Stimulated activated CD8-positive, alpha-beta memory T cell treated with anti-CD3 and anti-CD28 coated beads, Interleukin-4, amount 100 ng/mL, for 4 hours (primary cell): Measurements from ENCODE around the gene FADS1.

Source experiments
- DNase-seq, 2 donors: peaks; one replicate each; pipeline ENCODE4 v3.0.0-alpha.2; 2020; ENCODE audit warnings: low read depth in 2 of 2, low spot score in 1 of 2

FADS1 gene

DNA sequence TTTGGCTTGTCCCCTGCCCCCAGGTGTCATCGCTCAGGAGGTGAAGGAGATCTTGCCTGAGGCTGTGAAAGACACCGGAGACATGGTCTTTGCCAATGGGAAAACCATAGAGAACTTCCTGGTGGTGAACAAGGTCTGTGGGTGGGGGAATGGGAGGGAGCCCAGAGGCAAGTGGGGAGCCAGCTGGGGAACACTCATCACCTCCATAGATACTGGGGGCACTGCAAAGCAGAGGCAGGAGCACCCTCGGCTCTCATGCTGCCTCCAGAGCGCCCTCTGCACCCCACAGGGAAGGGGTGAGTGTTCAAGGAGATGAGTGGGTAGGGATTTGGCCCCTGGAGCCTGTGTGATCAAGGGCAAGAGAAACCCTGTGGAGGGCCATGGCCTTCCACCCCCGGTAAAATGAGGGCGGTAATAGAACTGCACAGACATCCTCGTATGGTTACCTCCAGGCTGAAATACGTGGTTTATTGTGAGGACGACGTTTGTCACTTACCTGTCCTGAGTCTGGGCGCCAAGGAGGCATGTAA, 38.4 kb downstream of the FADS1 start:
- no peak for DNase-seq

DNA sequence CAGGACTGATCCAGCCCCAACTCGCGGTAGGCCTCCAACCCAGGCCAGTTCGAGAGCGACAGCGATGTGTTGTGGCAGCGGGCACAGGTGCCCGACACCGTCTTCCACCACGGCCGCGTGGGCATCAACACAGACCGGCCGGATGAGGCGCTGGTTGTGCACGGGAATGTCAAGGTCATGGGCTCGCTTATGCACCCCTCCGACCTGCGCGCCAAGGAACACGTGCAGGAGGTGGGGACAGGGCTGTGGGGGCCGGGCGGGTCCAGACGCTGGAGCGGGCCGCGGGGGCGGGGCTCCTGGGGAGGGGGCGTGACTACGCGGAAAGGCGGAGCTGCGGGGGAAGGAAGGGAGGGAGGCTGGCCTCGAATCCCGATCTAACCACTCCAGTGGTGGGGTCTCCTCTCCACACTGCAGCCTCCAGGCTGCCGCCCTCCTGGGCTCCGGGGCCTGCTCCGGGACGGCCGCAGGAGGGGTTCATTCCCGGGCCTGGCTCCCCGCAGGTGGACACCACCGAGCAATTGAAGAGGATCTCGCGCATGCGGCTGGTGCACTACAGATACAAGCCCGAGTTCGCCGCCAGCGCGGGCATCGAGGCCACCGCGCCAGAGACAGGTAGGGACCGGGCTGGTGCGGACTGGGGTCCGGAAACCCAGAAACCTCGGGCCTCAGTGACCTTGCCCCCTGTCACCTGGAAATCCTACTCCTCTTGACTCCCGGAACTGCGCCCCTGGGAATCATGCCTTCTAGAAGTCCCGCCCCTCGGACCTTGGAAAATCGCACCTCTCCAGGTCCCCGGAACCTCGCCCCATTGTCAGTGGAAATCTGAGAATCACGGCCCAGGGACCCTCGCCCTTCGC, 39.3 kb downstream of the FADS1 start:
- peak in 1 of 2 donors; percentile 36 for DNase-seq

DNA sequence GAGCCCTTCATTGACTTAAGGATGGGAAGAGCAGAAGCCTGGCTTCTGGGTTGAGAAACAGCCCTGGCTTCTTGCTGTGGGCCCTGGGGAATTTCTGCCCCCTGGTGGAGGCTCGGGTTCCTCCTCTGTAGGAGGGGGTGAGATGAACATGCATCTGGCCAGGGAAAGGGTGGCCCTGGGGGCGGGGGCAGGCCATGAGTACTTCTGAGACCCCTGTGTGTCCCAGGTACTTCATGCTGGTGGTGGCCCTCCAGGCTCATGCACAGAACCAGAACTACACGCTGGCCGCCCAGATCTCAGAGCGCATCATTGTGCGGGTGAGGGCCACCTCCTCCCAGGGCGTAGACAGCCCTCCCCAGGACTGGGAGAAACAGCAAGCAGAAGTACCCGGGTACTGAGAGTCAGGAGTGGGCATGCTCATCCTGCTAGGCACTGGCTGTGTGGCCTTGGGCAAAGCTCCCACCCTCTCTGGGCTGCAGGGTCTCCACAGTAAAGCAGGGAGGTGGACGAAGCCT, 40.2 kb downstream of the FADS1 start:
- DNase-seq: no peak

DNA sequence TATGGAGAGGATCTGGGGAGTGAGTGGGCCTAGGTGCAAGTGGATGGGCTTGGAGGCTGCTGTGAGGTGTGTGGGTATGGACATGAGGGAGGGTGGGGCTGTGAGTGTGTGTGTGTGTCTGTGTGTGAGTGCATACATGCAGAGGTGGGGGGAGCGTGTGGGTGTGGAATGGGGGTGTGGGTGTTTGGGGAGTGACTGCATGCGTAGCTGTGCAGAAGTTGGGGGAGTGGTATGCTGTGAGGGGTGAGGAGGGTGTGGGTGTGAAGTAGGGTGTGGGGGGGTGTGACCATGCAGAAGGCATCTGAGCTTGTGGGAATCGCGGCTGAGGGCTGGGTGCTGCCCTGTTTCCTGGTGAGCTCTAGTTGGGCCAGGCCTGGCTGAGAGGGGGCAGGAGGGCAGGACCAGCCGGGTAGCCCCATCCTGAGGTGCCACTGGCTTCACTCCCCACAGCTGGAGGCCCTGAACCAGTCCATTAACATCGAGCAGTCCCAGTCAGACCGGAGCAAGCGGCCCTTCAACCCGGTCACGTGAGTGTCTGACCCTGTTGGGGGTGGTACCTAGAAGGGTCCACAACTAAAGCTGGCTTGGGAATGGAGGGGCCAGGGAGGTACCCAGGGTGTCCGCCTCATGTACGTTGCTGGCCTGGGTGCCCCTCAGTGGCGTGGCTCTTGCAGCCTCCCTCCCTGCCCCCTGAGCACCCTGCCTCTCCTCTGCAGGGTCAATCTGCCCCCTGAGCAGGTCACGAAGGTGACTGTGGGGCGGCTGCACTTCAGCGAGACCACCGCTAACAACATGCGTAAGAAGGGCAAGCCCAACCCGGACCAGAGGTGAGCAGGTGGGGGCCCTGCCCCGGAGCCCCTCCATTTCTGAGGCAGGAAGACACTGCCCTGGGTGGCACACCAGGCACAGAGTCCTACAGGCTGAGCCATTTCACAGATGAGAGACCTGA, 40.9 kb downstream of the FADS1 start:
- no peak for DNase-seq

DNA sequence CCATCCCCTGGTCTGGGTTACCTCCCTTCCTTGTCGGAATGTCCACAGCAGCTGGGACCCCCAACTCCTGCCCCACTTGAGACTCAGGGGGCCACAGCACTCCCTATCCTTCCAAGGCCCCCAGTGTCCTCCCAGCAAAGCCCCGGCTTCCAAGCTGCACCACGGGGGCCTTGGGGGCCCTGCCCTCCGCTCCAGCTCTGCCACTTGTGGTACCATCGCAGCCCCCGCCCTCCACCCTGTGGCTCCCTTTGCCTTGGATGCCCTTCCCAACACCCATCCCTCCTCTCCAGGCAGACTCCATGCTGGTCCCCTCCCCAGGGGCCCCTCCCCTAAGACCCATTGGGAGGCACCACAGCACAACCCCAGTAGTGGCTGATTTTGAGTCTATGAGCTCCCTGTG, 41.7 kb downstream of the FADS1 start:
- DNase-seq: no peak

DNA sequence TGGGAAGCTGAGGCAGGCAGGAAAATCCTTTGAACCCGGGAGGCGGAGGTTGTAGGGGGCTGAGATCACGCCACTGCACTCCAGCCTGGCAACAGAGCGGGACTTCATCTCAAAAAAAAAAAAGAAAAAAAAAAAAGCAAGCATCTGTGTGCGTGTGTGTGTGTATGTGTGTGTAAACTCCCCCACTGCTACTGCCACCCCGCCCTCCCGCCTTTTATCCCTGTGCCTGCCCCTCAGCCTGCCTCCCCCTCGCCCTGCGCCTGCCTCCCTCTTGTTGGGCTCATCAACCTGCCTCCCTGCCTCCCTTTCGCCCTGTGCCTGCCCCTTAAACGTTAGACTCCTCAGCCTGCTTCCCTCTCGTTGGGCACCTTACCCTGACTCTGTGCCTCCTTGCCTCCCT, 42.4 kb downstream of the FADS1 start:
- DNase-seq: no peak

DNA sequence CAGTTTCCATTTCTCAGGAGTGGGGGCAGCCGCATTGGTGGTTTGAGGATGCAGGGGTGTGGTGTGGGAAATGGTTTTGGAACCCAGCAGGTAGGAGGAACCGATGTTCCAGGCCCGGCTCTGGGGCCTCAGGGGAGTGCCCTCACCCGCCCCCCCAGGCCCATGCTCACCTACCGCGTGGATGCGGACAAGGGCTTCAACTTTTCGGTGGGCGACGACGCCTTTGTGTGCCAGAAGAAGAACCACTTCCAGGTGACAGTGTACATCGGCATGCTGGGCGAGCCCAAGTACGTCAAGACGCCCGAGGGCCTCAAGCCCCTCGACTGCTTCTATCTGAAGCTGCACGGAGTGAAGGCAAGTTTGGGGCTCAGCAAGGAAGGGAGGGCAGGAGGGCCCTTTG, 43.0 kb downstream of the FADS1 start:
- DNase-seq: no peak

DNA sequence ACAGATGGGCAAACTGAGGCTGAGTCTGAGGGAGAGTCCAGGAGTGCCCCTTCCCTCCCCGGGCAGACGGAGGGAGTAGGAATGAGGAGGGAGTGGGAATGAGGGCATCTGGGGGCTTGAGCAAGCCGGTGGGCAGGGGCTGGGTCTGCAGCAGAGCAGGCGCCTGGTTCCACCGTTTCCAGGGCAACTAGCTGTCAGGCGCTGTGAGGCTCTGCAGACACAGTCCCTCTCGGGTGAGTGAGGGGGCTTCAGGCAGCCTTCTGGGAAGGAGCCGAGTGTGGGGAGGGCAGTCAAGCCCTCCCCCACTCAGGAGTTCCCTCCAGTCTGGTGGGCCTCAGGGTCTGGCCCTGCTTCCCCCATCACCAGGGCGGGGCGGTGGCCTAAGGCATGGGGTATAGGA, 43.4 kb downstream of the FADS1 start:
- no peak for DNase-seq

DNA sequence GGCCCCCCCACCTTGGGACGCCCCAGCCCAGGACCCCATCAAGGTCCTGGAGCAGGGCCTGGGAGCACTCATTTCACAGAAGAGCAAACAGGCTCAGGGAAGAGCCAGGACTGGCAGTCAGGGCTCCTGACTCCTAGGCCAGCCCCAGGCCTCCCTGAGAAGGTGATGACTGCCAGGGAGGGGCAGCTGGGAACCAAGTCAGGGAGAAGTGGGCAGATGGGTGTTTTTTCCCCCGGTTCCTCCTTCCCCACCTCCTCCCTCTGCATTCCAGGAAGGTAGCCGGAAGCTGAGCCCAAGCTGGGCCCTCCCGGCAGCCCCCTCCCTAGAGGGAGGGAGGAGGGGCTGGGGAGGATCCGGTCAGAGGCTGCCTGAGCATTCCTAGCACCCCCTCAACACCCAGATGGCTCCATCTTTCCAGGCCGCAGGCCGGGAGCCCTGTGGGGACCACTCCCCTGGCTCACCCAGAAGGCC, 44.8 kb downstream of the FADS1 start:
- DNase-seq: no peak

DNA sequence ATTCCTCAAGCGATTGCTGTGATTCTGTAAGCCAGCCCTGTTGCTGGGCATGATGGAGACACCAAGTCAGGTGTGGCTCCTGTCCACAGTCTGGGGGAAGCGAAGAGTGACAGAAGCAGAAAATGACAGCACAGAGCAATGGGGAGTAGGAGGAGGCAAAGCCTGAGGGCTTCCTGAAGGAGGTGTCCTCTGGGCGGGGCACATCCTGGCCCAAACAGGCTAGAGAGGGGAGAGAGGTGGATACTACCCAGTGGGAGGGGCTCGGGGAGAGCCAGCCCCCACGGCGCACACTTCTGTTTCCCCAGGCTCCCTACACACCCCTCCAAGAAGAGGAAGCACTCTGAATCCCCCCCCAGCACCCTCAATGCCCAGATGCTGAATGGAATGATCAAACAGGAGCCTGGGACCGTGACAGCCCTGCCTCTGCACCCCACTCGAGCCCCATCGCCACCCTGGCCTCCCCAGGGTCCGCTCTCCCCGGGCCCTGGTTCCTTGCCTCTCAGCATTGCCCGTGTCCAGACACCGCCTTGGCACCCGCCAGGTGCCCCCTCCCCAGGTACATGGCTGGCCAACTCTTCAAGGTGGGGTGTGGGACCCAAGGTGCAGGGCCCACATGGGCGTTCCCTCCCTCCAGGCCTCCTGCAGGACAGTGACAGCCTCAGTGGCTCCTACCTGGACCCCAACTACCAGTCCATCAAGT, 45.5 kb downstream of the FADS1 start:
- DNase-seq: no peak

DNA sequence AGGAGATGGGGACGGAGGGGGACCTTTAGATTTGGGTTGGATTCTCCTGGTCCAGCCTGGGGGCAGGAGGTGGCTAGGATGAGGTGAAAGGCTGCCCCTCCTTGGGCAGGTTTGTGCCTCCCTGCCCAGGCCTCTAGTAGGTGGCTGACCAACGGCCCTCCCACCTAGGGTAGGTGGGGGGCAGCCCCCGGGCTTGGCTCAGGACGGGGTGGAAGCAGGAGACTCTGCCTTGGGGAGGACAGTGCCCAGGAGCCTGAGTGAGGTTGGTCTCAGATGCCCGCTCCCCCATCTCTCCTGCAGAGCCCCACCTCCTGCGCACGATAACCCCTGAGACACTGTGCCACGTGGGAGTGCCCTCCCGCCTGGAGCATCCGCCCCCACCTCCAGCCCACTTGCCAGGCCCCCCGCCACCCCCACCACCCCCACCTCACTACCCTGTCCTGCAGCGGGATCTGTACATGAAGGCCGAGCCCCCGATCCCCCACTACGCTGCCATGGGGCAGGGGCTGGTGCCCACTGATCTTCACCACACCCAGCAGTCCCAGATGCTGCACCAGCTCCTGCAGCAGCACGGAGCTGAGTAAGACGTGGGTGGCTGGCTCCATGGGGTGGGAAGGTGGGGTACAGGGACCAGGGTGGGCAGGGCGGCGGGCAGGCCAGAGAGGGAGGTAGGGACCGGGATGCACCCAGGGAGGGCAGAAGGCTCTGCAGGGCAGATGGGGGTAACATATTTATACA, 46.7 kb downstream of the FADS1 start:
- DNase-seq: no peak

DNA sequence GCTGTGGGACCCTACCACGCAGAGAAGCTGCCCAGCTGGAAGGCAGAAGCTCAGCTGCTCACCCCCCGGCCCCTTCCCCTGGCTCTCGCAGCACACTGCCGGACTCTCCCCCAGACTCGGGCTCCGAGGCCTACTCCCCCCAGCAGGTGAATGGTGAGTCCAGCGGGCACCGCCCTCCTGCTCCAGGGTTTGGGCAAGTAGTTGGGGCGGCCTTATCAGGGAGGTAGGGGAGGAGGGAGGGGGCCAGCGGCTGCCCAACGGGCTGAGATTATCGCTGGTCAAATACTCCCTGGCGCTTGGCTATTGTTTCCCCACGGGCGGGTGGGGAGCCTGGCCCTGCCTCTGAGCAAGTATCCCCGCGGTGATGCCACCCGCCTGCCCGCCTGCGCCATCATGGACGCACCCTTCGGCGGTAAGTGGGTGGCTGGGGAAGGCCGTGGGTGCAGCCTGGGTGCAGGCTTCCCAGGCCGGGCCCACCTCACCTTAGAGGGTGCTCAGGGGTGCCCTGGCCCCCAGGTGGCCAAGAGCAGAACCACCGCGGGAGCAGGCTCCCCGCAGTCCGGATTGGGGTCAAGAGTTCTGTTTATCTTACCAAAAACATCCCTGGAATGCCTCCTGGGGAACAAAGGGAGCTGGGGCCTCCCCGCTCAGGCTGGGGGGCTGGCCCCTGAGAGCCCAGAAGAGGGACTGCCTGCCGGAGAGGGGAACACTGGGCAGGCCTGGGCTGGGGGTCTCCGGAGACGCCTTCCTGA, 47.5 kb downstream of the FADS1 start:
- no peak for DNase-seq

DNA sequence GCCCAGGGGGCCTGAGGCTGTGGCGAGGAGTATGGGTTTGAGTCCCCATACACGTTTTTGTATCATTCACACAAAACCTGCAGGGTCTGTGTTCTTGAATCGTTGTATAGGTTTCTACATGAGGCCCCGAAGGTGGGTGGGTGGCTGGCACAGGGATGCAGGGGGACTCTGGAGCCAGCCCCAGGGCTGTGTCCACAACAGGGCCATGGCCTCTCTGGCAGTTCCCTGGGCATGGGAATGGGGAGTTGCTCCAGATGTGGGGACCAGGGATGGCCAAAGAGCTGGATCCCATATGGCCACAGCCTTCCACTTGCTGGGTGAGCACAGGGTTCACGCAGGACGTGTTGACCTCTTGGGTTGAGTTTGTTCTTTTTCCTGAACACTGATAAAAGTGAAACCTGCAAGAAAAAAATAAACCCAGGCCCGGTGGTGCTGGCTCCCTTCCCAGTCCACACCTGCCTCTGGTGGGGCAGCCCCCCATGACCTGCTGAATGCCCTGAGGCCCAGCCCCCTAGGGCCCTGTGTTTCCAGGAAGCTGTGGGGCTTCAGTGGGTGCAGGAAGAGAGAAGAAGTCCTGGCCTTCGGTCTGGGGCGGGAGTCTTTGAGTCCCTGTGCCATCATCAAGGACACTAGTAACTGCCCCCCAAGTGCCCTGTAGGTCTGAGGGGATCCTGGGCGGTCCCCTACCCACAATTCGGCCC, 48.3 kb downstream of the FADS1 start:
- DNase-seq: no peak

DNA sequence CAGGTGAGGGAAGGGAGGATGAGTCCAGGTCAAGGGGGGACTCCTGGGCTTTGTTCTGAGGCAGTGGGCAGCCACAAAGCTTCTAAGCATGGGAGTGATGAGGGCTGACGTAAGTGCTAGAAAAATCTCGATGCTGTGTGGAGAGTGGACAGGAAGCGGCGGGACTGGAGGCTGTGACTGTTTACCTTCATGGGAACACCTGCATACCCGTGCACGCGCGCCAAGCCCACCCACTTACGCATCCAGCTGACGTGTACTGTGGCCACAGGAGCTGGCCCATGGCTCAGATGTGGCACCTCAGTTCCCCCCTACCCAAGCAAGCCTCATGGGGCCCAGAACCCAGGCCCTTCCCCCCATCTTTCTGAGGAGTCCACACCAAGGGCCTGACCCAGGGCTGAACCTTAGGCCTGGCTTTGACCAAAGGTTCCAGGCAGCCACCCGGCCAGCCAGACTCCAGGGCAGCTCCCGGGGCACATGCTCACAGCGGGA, 50.4 kb downstream of the FADS1 start:
- no peak for DNase-seq

DNA sequence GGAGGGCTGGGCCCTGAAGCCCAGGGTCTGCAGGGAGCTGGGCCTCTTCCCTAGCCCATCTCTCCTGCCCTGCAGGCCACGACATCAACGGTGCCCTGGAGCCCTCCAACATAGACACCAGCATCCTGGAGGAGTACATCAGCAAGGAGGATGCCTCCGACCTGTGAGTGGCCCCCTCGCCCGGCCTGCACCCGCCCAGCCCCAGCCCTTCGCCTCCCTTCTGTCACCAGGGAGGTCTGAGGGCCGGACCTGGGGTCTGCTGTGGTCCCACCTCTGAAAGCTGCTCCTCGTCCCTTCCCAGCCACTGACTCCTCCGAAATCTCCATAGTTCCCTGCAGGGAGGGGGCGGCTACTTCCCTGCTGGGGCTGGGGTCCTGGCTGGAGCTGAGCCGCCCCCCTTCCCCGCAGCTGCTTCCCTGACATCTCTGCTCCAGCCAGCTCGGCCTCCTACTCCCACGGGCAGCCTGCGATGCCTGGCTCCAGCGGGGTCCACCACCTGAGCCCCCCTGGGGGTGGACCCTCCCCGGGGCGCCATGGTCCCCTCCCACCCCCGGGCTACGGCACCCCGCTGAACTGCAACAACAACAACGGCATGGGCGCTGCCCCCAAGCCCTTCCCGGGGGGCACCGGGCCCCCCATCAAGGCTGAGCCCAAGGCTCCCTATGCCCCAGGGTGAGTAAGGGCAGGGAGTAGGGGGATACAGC, 51.1 kb downstream of the FADS1 start:
- DNase-seq: no peak

DNA sequence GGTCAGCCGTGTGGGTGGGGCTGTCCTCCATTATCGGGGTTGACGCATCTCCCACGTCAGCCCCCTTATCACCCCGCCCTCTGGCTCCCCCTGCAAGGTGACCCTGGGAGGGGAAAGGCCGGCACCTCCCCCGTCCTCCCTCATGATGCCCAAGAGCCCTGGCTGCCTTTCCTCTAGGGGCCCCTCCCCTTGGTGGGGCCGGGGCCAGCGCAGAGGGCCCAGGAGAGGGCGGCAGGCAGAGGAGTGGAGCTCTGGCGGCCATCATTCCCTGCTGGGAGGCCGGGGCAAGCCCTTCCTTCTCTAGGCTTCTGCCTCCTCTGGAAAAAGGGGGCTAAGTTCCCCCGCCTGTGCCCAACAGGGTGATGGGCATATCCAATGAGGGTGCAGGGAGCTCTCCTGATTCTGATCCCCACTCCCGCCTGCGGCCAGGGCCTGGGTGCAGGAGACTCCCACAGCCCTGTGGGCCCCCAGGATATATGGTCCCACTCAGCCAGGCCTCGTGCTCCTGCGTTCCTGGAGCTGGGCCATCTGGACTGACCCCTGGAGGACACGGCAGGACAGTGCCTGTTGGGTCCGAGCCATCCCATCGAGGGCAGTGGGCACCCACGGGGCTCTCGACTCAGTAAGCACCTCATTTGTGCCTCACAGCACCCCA, 52.1 kb downstream of the FADS1 start:
- DNase-seq: no peak

DNA sequence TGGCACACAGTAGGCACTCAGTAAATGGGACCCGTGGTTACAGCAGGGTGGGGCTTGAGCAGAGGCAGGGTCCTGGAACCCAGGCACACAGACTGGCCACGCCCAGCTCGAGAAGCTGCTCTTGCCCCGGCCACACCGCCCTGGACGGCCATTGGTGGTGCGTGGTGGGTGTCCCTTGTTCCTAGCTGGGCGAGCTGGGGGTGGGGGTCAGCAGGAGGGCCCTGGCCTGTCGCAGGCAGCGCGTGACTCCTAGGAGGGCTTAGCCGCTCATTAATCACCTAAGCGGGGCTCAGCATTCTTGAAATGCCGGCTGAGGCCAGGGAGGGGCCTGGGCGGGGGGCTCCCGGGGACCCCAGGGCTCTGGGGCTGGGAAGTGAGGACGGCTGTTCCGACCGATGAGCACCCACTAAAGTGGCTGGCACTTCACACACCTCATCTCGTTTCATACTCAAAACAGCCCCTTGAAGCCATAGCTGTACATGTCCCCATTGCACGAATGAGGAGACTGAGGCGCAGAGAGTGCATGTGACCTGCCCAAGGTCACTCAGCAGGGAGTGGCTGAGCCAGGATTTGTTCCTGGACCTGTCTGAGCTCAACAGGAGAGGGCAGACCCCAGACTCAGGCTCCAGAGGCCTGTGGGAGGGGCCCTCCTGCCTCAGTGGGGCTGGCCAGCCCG, 52.7 kb downstream of the FADS1 start:
- no peak for DNase-seq
